DOHH2 (cell line): ENCODE data around the gene SELENOH.

Source experiments
- H3F3A ChIP-seq: fragments of 200-600 bp; sonication (generic), shearing (Covaris generic); 2 replicates; pipeline ENCODE4 v1.6.0; 2016; ENCODE audit warnings: antibody characterized with exemption, mild to moderate bottlenecking; ENCODE audit not compliant: control insufficient read depth, insufficient read depth
- H3K27ac ChIP-seq: fragments of 200-600 bp; sonication (generic); 2 replicates; pipeline ENCODE4 v1.5.1; 2014; ENCODE audit warnings: low read depth, mild to moderate bottlenecking, low read length, moderate library complexity
- H3K27me3 ChIP-seq: fragments of 200-600 bp; sonication (generic); 2 replicates; pipeline ENCODE4 v1.6.1; 2014; ENCODE audit warnings: mild to moderate bottlenecking, low read length, mixed read lengths; ENCODE audit not compliant: control insufficient read depth
- H3K36me3 ChIP-seq: fragments of 200-600 bp; sonication (generic); 2 replicates; pipeline ENCODE4 v1.6.1; 2014; ENCODE audit warnings: mild to moderate bottlenecking, low read length, moderate library complexity, mixed read lengths; ENCODE audit not compliant: control insufficient read depth
- H3K4me1 ChIP-seq: fragments of 200-600 bp; sonication (generic); 2 replicates; pipeline ENCODE4 v1.6.1; 2014; ENCODE audit warnings: mild to moderate bottlenecking, low read length, mixed read lengths; ENCODE audit not compliant: control insufficient read depth
- H3K4me2 ChIP-seq: fragments of 200-600 bp; sonication (generic); 2 replicates; pipeline ENCODE4 v1.6.0; 2014; ENCODE audit warnings: mild to moderate bottlenecking, low read length, moderate library complexity
- H3K4me3 ChIP-seq: fragments of 200-600 bp; sonication (generic); 2 replicates; pipeline ENCODE4 v1.5.1; 2014; ENCODE audit warnings: mild to moderate bottlenecking, low read length, mixed read lengths
- H3K79me2 ChIP-seq: fragments of 200-600 bp; sonication (generic); 2 replicates; pipeline ENCODE4 v1.6.1; 2014; ENCODE audit warnings: mild to moderate bottlenecking, low read length, mixed read lengths; ENCODE audit not compliant: control insufficient read depth
- H3K9me2 ChIP-seq: fragments of 200-600 bp; sonication (generic); replicated peaks from 2 replicates; pipeline ENCODE4 v1.6.1; 2014; ENCODE audit warnings: mild to moderate bottlenecking, low read length, mixed read lengths; ENCODE audit not compliant: control insufficient read depth
- H3K9me3 ChIP-seq: fragments of 200-600 bp; sonication (generic); 2 replicates; pipeline ENCODE4 v1.6.1; 2014; ENCODE audit warnings: antibody characterized with exemption, low read length, mixed read lengths; ENCODE audit not compliant: control insufficient read depth, insufficient read depth
- H4K20me1 ChIP-seq: fragments of 200-600 bp; sonication (generic); 2 replicates; pipeline ENCODE4 v1.6.0; 2014; ENCODE audit warnings: low read depth, mild to moderate bottlenecking, antibody characterized with exemption, low read length, moderate library complexity; ENCODE audit not compliant: control insufficient read depth, insufficient read depth
- CTCF ChIP-seq: fragments of 200-600 bp; sonication (generic); IDR thresholded peaks from one replicate; pipeline ENCODE4 v1.5.1; 2014; ENCODE audit warnings: antibody characterized with exemption, mild to moderate bottlenecking, low read depth, low read length; ENCODE audit not compliant: poor library complexity, severe bottlenecking
- EZH2phosphoT487 ChIP-seq: fragments of 200-600 bp; sonication (generic); IDR thresholded peaks from 2 replicates; pipeline ENCODE4 v1.6.1; 2017; ENCODE audit warnings: borderline replicate concordance, mild to moderate bottlenecking, antibody characterized with exemption, low read length, moderate library complexity, mixed read lengths

SELENOH gene

GRCh38 chr11:57792060-57792541, 50.8 kb downstream of the SELENOH start:
- peaks cover 20% of the 10 kb centered on the region for H3K36me3 ChIP-seq
- H3K9me3 ChIP-seq: no peaks in the 10 kb centered on the region
- no peak overlapping the region for H3K4me2 ChIP-seq
- no peaks in the 10 kb centered on the region for H3F3A ChIP-seq
- H3K27ac ChIP-seq: no peak overlapping the region
- no peaks in the 10 kb centered on the region for H3K27me3 ChIP-seq
- H3K4me1 ChIP-seq: peaks cover 19% of the 10 kb centered on the region
- H3K79me2 ChIP-seq: no peaks in the 10 kb centered on the region
- no peak overlapping the region for H3K4me3 ChIP-seq
- TF ChIP-seq CTCF: no peak
- no peak for TF ChIP-seq EZH2phosphoT487
- H3K9me2 ChIP-seq: no peaks in the 10 kb centered on the region
- H4K20me1 ChIP-seq: no peaks in the 10 kb centered on the region

GRCh38 chr11:57792870-57793269, 51.6 kb downstream of the SELENOH start:
- H3K27ac ChIP-seq: no peak overlapping the region
- H3F3A ChIP-seq: no peaks in the 10 kb centered on the region
- peaks cover 20% of the 10 kb centered on the region for H3K36me3 ChIP-seq
- H3K9me3 ChIP-seq: no peaks in the 10 kb centered on the region
- H3K27me3 ChIP-seq: no peaks in the 10 kb centered on the region
- H4K20me1 ChIP-seq: no peaks in the 10 kb centered on the region
- peaks cover 19% of the 10 kb centered on the region for H3K4me1 ChIP-seq
- no peak overlapping the region for H3K4me3 ChIP-seq
- TF ChIP-seq EZH2phosphoT487 (no peak), CTCF (no peak)
- H3K4me2 ChIP-seq: 0 out of 2 replicates have a peak overlapping the region, but pooled peaks have one; percentile 25
- no peaks in the 10 kb centered on the region for H3K9me2 ChIP-seq
- H3K79me2 ChIP-seq: no peaks in the 10 kb centered on the region
